H9 (cell line): Measurements from ENCODE around the gene AIG1. TPM values are rescaled to one million over a fixed set of nuclear protein-coding genes. Genes with fewer than 3 reads are reported as not detected.

ENCODE experiments used
- DNase-seq: peaks from one replicate; pipeline ENCODE4 v3.0.0-alpha.2; 2017
- H2AFZ ChIP-seq: one replicate; pipeline ENCODE4 v1.6.1; 2013; ENCODE audit warnings: mild to moderate bottlenecking, low read length, control low read depth, moderate library complexity
- H2AK5ac ChIP-seq: 2 replicates; pipeline ENCODE4 v1.6.1; 2013; ENCODE audit warnings: low read length, control low read depth, mixed read lengths; ENCODE audit not compliant: insufficient read length
- H2BK120ac ChIP-seq: one replicate; pipeline ENCODE4 v1.6.1; 2013; ENCODE audit warnings: low read depth, mild to moderate bottlenecking, low read length, control low read depth, inconsistent platforms; ENCODE audit not compliant: poor library complexity, severe bottlenecking
- H2BK12ac ChIP-seq: 2 replicates; pipeline ENCODE4 v1.6.1; 2013; ENCODE audit warnings: low read length, control low read depth, mixed read lengths, low read depth; ENCODE audit not compliant: insufficient read length
- H2BK15ac ChIP-seq: 2 replicates; pipeline ENCODE4 v1.6.1; 2013; ENCODE audit warnings: low read depth, low read length, control low read depth
- H2BK20ac ChIP-seq: one replicate; pipeline ENCODE4 v1.6.1; 2013; ENCODE audit warnings: low read depth, mild to moderate bottlenecking, low read length, control low read depth, inconsistent platforms; ENCODE audit not compliant: poor library complexity, severe bottlenecking
- H2BK5ac ChIP-seq: 2 replicates; pipeline ENCODE4 v1.6.1; 2013; ENCODE audit warnings: low read length, control low read depth, mixed read lengths; ENCODE audit not compliant: insufficient read length
- H3K14ac ChIP-seq: 2 replicates; pipeline ENCODE4 v1.6.1; 2013; ENCODE audit warnings: low read length, control low read depth; ENCODE audit not compliant: insufficient read depth
- H3K18ac ChIP-seq: 2 replicates; pipeline ENCODE4 v1.6.1; 2013; ENCODE audit warnings: low read depth, mild to moderate bottlenecking, mixed read lengths, low read length, control low read depth; ENCODE audit not compliant: insufficient read length
- H3K23ac ChIP-seq: 2 replicates; pipeline ENCODE4 v1.6.1; 2013; ENCODE audit warnings: low read length, control low read depth, mixed read lengths, low read depth; ENCODE audit not compliant: insufficient read length
- H3K23me2 ChIP-seq: 2 replicates; pipeline ENCODE4 v1.6.1; 2013; ENCODE audit warnings: low read depth, mild to moderate bottlenecking, mixed read lengths, low read length, control low read depth; ENCODE audit not compliant: insufficient read length, poor library complexity, severe bottlenecking
- H3K27ac ChIP-seq: 2 replicates; pipeline ENCODE4 v1.5.1; 2013; ENCODE audit warnings: low read length, control low read depth, mixed read lengths, low read depth; ENCODE audit not compliant: insufficient read length
- H3K27me3 ChIP-seq: 2 replicates; pipeline ENCODE4 v1.6.1; 2013; ENCODE audit warnings: low read length, control low read depth, inconsistent platforms; ENCODE audit not compliant: insufficient read depth
- H3K4ac ChIP-seq: 2 replicates; pipeline ENCODE4 v1.6.1; 2013; ENCODE audit warnings: low read depth, mild to moderate bottlenecking, control low read depth, inconsistent platforms, low read length, moderate library complexity
- H3K4me1 ChIP-seq: 2 replicates; pipeline ENCODE4 v1.6.1; 2013; ENCODE audit warnings: low read length, control low read depth, inconsistent platforms; ENCODE audit not compliant: insufficient read depth
- H3K4me2 ChIP-seq: 2 replicates; pipeline ENCODE4 v1.6.1; 2013; ENCODE audit warnings: low read length, control low read depth, mixed read lengths; ENCODE audit not compliant: insufficient read length, insufficient read depth
- H3K56ac ChIP-seq: 2 replicates; pipeline ENCODE4 v1.6.1; 2013; ENCODE audit warnings: low read depth, mild to moderate bottlenecking, mixed read lengths, low read length, control low read depth; ENCODE audit not compliant: insufficient read length
- H3K79me1 ChIP-seq: 2 replicates; pipeline ENCODE4 v1.6.1; 2013; ENCODE audit warnings: low read depth, mild to moderate bottlenecking, moderate library complexity, low read length, control low read depth, inconsistent platforms; ENCODE audit not compliant: insufficient read depth, poor library complexity, severe bottlenecking
- H3K79me2 ChIP-seq: 2 replicates; pipeline ENCODE4 v1.6.1; 2013; ENCODE audit warnings: low read length, control low read depth, inconsistent platforms; ENCODE audit not compliant: insufficient read depth
- H3K9ac ChIP-seq: 2 replicates; pipeline ENCODE4 v1.6.1; 2013; ENCODE audit warnings: low read length, control low read depth, mixed read lengths; ENCODE audit not compliant: insufficient read length; ENCODE audit errors: extremely low read depth
- H3K9me3 ChIP-seq: one replicate; pipeline ENCODE4 v1.6.1; 2013; ENCODE audit warnings: low read depth, low read length, inconsistent platforms; ENCODE audit not compliant: control insufficient read depth
- H3T11ph ChIP-seq: one replicate; pipeline ENCODE4 v1.6.1; 2013; ENCODE audit warnings: mild to moderate bottlenecking, low read length, control low read depth, inconsistent platforms
- H4K20me1 ChIP-seq: one replicate; pipeline ENCODE4 v1.6.1; 2013; ENCODE audit not compliant: control insufficient read depth, insufficient read length, insufficient read depth
- H4K5ac ChIP-seq: 2 replicates; pipeline ENCODE4 v1.6.1; 2013; ENCODE audit warnings: low read depth, mild to moderate bottlenecking, mixed read lengths, low read length, control low read depth; ENCODE audit not compliant: insufficient read length
- H4K8ac ChIP-seq: replicated peaks from 2 replicates; pipeline ENCODE4 v1.6.1; 2013; ENCODE audit warnings: low read length, control low read depth, mixed read lengths, low read depth; ENCODE audit not compliant: insufficient read length
- H4K91ac ChIP-seq: 2 replicates; pipeline ENCODE4 v1.6.1; 2013; ENCODE audit warnings: low read depth, mild to moderate bottlenecking, moderate library complexity, mixed read lengths, low read length, control low read depth; ENCODE audit not compliant: insufficient read length
- H3K27ac Mint-ChIP-seq, 3 experiments: 2 replicates in 2 of 3; 3 replicates in 1 of 3; pipeline ENCODE4 v1.8.0; 2020 to 2021; ENCODE audit warnings: mixed read lengths in 3 of 3, mild to moderate bottlenecking in 1 of 3, moderate library complexity in 1 of 3
- H3K27me3 Mint-ChIP-seq: 2 replicates; pipeline ENCODE4 v1.8.0; 2021; ENCODE audit warnings: low read depth, mild to moderate bottlenecking, moderate library complexity, mixed read lengths
- H3K36me3 Mint-ChIP-seq, 3 experiments: 2 replicates in 2 of 3; 3 replicates in 1 of 3; pipeline ENCODE4 v1.8.0; 2020 to 2021; ENCODE audit warnings: low read depth in 3 of 3, mixed read lengths in 3 of 3; ENCODE audit not compliant: insufficient read depth in 1 of 3
- H3K4me1 Mint-ChIP-seq, 2 experiments: 2 replicates each; pipeline ENCODE4 v1.8.0; 2020; ENCODE audit warnings: mixed read lengths in 2 of 2
- H3K4me3 Mint-ChIP-seq, 2 experiments: 2 replicates in 1 of 2; 3 replicates in 1 of 2; pipeline ENCODE4 v1.8.0; 2020 to 2021; ENCODE audit warnings: mild to moderate bottlenecking in 2 of 2, mixed read lengths in 2 of 2, moderate library complexity in 1 of 2
- H3K9me3 Mint-ChIP-seq, 2 experiments: 2 replicates in 1 of 2; 3 replicates in 1 of 2; pipeline ENCODE4 v1.8.0; 2020; ENCODE audit warnings: mild to moderate bottlenecking in 2 of 2, mixed read lengths in 2 of 2, moderate library complexity in 1 of 2
- WGBS: extraction: QIAGEN DNeasy Blood & Tissue Kit; methylation state at CpG from one replicate; pipeline ENCODE4 v1.1.7; 2013; ENCODE audit warnings: missing lambda C conversion rate, low lambda C conversion rate, mixed read lengths; ENCODE audit not compliant: insufficient read length; ENCODE audit errors: extremely low coverage; 5-methylcytosine and 5-hydroxymethylcytosine counted together
- total RNA-seq: library from RNA; stranded (reverse); gene quantifications from 2 replicates; pipeline ENCODE4 v1.2.1, GENCODE V29; 2021
- TF ChIP-seq, protein P1 (sequence below): fragments of 200-600 bp; sonication (generic); conservative IDR thresholded peaks from 3 replicates; pipeline ENCODE4 v1.8.0; 2021; ENCODE audit warnings: antibody characterized with exemption, mild to moderate bottlenecking

AIG1 gene
- total RNA-seq, 1 experiment from 2014 or later = 44.6 TPM

DNA sequence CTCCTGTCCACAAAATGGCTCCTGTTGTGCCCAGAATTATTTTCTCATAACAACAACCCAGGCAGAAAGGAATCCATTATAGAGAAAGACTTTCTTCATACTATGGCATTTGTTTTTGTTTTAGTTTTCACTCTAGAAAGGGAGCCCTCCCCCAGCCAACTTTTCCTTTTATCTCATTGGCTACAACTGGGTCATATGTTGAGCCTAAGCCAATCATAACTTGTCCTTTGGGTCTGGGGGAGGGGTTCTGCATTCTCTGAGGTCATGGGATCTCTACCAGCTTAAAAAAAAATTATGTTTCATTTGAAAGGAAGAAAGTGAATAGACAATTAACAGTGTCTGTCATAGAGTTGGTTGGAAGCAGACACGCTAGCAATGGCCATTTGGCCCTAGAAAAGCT, 177.6 kb downstream of the AIG1 start:
- H2BK120ac ChIP-seq = no peak overlapping the region
- no peak overlapping the region for H3K4ac ChIP-seq
- no peak overlapping the region for H3K56ac ChIP-seq
- H3K4me2 ChIP-seq = no peak overlapping the region
- H4K5ac ChIP-seq = no peak overlapping the region
- no peak overlapping the region for H2BK20ac ChIP-seq
- no CpG with 5 or more reads among the region's 1 CpG for WGBS
- no peak overlapping the region for H2AK5ac ChIP-seq
- no peaks in the 10 kb centered on the region for H3K23me2 ChIP-seq
- no peak overlapping the region for H3K27ac ChIP-seq
- H4K91ac ChIP-seq = no peak overlapping the region
- H3K23ac ChIP-seq = no peak overlapping the region
- H3K9ac ChIP-seq = no peak overlapping the region
- TF ChIP-seq, protein P1, sequence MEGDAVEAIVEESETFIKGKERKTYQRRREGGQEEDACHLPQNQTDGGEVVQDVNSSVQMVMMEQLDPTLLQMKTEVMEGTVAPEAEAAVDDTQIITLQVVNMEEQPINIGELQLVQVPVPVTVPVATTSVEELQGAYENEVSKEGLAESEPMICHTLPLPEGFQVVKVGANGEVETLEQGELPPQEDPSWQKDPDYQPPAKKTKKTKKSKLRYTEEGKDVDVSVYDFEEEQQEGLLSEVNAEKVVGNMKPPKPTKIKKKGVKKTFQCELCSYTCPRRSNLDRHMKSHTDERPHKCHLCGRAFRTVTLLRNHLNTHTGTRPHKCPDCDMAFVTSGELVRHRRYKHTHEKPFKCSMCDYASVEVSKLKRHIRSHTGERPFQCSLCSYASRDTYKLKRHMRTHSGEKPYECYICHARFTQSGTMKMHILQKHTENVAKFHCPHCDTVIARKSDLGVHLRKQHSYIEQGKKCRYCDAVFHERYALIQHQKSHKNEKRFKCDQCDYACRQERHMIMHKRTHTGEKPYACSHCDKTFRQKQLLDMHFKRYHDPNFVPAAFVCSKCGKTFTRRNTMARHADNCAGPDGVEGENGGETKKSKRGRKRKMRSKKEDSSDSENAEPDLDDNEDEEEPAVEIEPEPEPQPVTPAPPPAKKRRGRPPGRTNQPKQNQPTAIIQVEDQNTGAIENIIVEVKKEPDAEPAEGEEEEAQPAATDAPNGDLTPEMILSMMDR = no peak
- H3K14ac ChIP-seq = no peak overlapping the region
- no peaks in the 10 kb centered on the region; a peak in 1 of 7 replicates for H3K36me3 Mint-ChIP-seq
- no peak overlapping the region for H3K18ac ChIP-seq
- H3K4me1 ChIP-seq = no peaks in the 10 kb centered on the region
- H3K9me3 Mint-ChIP-seq = no peaks in the 10 kb centered on the region
- no peak overlapping the region for H3K27ac Mint-ChIP-seq
- H3K9me3 ChIP-seq = no peaks in the 10 kb centered on the region
- H3K79me1 ChIP-seq = no peaks in the 10 kb centered on the region
- peaks cover 20% of the 10 kb centered on the region in 2 experiments for H3K4me1 Mint-ChIP-seq
- H2BK15ac ChIP-seq = no peak overlapping the region
- H3T11ph ChIP-seq = no peak overlapping the region
- H4K20me1 ChIP-seq = no peaks in the 10 kb centered on the region
- no peak overlapping the region for H4K8ac ChIP-seq
- no peak for DNase-seq
- H3K4me3 Mint-ChIP-seq = no peak overlapping the region
- no peaks in the 10 kb centered on the region for H3K27me3 Mint-ChIP-seq
- no peak overlapping the region for H2BK5ac ChIP-seq
- H3K27me3 ChIP-seq = no peaks in the 10 kb centered on the region
- no peak overlapping the region for H2BK12ac ChIP-seq
- no peak overlapping the region for H2AFZ ChIP-seq
- no peaks in the 10 kb centered on the region for H3K79me2 ChIP-seq
